ENCODE measurements around the gene DYSF.

DYSF gene

DNA sequence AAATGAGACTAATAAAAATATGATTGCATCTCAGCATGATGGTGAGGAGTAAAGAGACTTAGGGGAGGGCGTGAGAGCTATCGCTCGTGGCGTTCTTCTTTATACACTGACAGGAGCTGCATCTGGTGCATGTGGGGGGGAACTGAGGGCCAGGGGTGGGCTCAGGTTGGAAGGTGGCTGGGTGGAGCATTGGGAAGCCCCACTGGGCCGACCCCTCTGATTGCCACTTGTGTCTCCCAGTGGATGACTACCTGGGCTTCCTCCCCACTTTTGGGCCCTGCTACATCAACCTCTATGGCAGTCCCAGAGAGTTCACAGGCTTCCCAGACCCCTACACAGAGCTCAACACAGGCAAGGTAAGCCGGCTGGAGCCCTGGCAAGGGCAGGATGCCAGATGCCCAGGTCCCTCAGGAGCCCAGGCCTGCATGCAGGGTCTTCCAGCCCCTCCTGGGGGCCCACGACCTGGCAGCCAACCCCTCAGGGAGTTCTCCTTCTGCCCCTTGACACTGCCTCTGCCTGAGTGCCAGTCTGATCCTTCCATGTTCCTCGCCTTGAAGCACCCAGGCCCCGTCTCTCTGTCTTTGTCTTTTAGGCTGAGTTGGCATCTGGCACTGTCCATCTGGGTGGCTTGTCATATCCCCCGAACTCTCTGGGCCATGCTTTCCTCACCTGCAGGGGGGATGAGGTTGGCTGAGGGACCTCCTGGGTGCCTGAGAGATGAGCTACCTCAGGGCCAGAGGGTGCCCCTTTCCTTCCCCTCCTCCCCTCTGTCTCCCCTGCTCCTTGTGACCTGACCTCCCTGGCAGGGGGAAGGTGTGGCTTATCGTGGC, 97.7 kb downstream of the DYSF start:
- DNase-seq (ENCODE audit: low read depth in 1 of 2, low spot score in 1 of 2), result no peak

DNA sequence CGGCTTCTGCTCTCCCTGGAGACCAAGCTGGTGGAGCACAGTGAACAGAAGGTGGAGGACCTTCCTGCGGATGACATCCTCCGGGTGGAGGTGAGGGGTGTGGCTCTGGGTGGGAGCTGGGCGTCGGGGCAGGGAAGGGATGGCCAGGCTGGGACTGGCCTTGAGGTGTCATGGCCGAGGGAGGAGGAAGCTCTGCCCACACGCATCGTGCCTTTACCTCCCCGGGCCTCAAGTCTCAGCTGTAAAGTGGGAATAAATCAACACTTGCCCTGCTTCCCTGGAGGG, 98.2 kb downstream of the DYSF start:
- DNase-seq (ENCODE audit: low read depth in 1 of 2, low spot score in 1 of 2), result no peak

DNA sequence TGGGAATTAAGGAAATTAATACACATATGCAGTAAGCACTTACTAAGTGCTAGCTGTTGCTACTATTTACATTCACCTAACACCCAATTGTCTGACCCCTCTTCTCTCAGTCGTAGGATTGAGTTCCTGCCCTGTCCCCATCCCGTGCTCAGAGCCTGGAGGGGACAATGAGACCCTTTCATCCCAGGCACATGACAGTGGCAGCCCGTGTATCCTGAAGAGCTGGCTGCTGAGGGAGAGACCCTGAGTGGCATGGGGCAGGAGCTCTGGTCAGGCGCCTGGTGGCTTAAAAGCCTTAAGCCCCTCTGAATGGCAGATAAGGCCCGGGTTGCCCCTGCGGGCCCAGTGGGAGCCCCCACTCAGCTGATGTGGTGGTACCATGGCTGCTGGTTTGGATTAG, 99.0 kb downstream of the DYSF start:
- no peak for DNase-seq (ENCODE audit: low read depth in 1 of 2, low spot score in 1 of 2)

DNA sequence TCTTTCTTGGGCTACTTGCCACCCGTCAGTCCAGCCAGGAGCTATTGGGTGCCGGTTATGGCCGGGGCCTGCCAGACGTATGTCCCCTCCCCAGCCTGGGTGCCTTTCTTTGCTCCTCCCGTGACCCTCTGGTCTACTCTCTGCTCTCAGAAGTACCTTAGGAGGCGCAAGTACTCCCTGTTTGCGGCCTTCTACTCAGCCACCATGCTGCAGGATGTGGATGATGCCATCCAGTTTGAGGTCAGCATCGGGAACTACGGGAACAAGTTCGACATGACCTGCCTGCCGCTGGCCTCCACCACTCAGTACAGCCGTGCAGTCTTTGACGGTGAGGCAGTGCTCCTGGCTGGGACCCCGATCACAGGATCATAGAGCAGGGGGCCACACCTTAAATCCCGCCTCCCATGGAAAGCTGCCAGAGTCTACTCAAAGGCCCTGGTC, 99.5 kb downstream of the DYSF start:
- DNase-seq (ENCODE audit: low read depth in 1 of 2, low spot score in 1 of 2), result no peak

DNA sequence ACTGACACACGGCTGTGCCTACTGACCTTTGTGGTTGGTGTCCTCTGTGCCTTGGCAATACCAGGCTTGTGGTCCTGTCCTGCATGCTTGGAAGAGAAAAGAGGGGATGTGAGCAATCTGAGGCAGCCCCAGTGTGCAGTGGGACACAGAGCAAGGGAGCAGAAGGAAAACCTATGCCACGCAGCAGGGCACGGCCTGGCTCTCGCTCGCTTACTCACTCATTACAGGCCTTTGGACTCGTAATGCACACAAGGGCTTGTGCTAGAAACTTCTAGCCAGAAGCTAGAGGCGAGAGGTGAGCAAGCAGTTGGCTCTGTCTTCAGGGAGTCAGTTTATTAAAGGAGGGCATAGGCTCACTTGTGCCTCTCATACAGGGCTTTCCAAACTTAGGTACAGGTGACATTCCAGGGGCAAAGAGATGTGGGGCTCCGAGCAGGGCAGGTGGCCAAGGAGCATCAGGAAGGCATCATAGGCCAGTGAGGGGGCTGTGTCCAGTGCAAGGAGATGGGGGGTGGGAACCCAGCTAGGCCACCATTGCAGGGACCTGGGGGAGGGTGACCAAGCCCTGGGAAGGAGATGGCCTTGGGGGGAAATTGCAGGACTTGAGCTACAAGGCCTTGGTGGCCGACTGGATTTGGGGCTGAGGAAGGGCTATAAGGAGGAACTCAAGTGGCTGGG, 100.8 kb downstream of the DYSF start:
- no peak for DNase-seq (ENCODE audit: low read depth in 1 of 2, low spot score in 1 of 2)

DNA sequence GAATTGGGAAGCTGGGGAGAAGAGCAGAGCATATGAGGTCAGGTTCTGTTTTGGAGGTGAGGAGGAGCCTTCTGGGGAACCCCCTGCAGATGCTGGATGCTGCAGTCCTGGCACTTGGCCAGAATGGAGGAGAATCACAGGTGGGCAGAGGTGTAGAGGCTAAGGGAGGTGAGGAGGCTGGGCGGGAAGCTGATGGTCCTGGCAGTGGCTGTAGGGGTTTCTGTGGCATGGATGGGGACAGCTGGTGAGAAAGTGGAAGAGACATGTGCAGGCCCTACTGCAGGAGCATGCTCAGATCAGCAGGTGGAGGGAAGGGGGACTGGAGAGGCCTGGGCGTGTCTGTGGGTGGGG, 101.3 kb downstream of the DYSF start:
- DNase-seq (ENCODE audit: low read depth in 1 of 2, low spot score in 1 of 2), result no peak

DNA sequence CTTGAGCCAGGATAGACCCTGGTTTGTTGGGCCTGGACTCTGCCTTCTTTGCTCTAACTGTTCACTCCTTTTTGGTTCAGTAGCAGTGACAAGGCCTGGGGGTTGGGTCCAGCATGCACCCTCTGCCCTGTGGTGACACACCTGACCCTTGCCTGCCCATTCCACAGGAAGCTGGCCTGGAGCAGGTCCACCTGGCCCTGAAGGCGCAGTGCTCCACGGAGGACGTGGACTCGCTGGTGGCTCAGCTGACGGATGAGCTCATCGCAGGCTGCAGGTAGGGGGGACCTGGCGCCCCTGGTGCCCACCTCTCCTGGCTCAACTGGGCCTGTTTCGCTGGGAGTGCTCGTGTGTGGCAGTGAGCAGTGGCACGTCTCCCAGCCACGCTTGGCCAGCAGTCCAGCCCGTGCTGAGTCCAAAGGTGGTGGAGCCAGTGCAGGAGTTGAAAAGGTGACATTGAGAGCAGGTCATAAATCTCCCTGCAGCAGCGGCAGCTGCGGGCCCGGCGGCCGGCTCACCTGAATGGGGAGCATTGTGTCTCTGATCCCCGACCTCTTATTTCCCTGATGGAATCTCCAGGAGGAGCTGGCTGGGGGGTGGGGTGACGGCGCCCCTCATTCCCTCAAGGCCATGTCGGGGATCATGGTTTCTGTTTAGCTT, 102.6 kb downstream of the DYSF start:
- no peak for DNase-seq (ENCODE audit: low read depth in 1 of 2, low spot score in 1 of 2)

DNA sequence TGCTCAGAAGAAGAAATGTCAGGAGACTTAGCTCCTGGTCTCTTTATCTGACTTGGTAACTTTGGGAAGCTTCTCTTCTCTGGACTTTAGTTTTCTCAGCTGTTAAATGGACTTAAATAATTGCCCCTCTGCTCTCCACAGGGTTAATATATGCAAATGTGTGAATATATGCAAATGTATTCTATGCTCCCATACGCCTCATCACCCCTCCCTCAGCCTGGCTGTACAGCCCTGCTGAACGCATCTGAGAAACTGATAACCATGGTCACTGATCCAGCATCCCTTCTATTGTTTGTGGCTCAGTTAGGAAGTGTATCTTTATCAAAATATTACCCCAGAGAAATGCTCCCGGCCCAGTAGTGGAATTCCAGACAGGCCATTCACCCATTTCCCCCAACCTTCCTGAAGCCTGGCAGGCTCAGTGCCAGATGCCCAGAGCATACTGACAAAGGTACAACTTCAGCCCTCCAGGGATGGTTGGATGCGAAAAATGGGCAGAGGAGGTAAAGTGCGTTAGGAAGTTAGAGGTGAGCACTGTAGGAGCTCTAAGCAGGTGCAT, 103.4 kb downstream of the DYSF start:
- no peak for DNase-seq (ENCODE audit: low read depth in 1 of 2, low spot score in 1 of 2)

DNA sequence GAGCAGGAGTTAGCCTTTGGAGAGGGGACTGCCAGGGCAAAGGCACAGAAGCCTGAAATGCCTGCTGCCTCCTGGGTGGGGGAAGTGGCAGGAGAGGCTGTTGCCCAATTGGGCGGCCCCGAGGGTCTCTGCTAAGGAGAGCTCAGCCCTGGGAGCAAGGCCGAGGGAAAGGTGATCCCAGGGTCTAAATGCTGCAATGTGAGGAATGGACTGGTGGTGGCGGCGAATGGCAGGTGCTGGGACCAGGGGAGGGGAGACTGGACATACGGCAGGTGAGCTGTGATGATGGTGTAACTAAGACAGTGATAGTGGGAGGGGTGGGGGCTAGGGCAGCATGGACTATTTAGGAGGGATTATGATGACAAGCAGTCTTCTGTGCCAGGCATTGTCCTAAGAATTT, 104.0 kb downstream of the DYSF start:
- no peak for DNase-seq (ENCODE audit: low read depth in 1 of 2, low spot score in 1 of 2)

DNA sequence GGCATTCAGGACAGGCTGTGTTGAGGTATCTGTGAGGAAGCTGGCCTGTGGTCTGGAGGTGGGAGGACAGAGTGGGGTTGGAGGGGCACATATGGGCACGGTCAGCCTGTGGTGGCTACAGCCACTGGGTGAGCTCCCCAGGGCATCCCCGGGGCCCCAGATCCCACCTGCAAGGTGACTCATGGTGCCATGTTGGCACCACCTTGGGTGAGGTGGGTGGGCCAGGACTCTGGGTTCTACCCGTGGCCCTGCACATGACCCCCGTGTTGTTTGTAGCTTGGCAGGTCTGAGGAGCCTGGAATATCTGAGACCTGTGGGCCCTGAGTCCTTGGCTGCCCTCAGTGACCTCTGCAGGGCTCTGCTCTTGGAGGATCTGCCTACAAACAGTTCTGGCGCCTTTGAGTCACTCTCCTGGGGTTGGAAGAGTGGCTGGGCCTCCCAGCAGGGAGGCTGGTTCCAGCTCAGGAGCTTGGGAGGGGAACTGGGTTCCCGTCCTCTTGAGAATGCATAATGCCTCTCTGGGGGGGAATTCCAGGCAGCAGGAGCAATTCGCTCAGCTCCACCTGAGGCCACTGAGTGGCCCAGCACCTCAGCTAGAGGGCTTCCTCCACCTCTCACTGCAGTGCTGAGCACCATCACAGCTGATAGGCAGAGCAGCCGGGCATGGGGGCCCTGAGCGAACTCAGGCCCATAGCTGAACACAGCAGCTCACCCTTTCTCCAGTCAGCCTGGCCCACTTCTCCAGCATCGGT, 105.1 kb downstream of the DYSF start:
- no peak for DNase-seq (ENCODE audit: low read depth in 1 of 2, low spot score in 1 of 2)

DNA sequence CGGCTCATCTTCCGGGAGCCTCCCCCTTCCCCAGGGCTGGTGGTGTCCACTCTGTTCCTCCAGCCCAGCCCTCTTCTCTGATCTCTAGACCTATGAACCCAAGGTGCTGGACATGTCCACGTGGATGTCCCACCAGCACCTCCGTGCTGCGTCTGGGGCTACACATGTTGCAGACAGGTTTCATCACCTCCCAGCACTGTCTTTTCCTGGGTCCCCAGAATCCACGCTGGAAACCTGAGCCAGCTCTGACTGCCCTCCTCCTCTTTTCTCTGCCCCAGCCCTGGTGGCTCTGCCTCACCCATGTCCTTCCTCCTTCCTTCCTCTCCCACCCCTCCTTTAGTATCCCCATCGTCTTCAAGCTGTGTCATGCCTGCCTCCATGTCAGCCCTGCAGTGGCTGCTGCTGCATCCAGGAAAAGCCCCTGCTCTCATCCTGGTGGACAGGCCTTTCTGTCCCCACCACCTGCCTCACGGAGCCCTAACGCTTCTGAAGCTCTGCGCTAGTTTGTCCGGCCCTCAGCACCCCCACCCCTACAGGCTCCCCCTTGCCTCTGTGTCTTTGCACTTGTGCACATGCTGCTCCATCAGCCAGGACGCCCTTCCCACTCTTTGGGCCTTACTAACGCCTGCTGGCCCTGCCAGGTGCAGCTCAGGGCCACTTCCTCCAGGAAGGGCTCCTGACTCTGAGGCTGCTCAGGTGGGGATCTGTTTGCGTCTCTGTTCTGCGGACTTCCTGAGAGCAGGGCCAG, 105.9 kb downstream of the DYSF start:
- DNase-seq (ENCODE audit: low read depth in 1 of 2, low spot score in 1 of 2), result no peak

DNA sequence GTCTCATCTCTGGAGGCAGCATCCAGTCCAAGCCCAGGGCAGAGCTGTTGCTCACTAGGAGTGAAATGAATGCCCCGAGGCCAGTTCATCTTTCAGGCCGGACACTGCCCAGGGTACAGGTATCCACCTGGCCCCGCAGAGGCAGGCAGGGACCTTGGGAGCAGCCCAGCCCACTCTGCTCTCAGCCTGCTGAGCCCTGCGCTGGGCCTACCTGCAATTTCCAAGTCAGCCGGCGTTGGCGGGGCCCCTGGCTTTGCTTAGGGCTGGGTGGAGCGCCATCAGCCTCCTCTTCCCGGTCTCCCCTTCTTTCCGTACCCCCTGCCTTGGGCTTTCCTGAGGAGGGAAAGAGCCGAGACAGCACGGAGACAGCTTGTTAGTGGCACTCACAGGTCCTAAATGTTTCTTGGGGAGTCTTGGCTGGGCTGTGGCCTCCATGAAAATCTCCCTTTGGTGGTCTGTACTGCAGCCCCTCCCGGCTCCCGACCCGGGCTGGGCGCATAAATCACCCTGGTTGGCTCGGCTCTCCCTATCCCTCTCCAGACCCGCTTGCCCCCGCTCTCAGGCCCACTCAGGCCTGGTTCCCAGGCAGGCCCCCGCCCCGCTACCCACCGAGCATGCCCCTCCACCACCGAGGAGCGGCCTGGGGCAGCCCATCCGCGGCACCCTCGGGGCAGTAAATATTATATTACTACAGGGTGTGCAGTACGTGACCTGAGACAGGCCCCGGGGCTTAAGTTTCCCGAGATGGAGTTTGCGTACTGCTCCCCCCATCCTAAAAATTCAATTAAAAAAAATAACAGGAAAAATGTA, 106.7 kb downstream of the DYSF start:
- DNase-seq (ENCODE audit: low read depth in 1 of 2, low spot score in 1 of 2), result no peak

DNA sequence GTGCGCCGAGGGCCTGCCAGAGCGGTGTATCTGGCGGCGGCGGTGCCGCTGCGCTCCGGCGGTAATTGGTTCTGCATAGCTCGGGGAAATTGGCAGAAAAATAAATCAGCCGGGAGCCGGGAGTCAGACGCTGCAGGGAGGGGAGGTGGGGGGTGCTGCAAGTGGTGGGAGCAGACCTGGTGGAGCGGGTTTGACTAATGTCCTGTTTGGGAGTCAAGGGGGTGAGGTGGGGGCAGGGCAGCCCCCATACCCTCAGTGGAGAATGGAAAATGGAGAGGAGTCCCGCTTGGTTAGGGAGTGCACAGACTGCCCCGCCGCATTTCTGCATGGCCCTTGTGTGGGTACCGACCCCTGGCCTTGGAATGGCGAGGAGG, 107.3 kb downstream of the DYSF start:
- DNase-seq (ENCODE audit: low read depth in 1 of 2, low spot score in 1 of 2), result no peak

DNA sequence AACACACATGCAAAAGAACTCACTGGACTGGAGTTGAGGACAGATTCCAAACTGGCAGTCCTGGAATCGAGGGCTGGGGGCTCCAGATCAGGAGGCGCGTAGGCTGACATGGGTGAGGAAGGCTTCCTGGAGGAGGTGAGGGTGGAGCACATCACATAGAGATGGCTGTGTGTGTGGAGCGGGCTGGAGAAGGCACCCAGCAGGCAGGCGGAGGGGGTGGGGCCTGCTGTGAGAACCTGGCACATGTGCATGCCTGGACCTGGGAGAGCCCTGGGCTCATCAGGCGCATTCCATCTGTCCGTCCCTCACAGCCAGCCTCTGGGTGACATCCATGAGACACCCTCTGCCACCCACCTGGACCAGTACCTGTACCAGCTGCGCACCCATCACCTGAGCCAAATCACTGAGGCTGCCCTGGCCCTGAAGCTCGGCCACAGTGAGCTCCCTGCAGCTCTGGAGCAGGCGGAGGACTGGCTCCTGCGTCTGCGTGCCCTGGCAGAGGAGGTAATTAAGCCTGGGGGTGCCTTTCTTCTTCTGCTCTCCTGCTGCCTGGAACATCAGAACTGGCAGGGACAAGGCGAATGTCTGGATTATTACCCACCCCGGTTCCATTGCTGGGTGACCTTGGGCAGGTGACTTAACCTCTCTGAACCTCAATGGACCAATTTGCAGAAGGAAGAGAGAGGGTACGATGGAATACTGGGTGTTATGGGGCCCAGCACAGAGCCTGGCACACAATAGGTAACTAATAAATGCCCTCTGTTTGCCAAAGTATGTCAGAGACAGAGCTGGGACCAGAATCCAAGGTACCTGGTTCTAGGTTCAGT, 108.3 kb downstream of the DYSF start:
- DNase-seq (ENCODE audit: low read depth in 1 of 2, low spot score in 1 of 2), result no peak

DNA sequence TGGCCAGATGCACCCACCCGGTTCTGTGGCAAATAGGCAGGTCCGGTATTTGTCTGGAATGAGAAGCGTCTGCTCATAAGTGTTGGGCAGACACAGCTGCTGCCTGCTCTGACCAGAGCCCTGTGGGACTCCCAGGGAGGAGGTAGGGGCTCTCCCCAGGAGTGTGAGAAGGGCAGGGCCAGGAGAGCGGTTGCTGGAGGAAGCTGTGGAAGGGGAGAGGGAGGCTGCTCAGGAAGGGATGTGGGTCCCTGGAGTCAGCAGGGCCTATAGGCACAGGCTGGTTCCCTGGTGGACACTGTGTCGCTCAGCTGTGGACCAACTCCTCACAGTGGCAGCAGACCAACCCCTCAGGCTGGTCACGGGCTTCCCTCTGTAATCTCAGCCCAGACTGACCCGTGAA, 109.2 kb downstream of the DYSF start:
- no peak for DNase-seq (ENCODE audit: low read depth in 1 of 2, low spot score in 1 of 2)

DNA sequence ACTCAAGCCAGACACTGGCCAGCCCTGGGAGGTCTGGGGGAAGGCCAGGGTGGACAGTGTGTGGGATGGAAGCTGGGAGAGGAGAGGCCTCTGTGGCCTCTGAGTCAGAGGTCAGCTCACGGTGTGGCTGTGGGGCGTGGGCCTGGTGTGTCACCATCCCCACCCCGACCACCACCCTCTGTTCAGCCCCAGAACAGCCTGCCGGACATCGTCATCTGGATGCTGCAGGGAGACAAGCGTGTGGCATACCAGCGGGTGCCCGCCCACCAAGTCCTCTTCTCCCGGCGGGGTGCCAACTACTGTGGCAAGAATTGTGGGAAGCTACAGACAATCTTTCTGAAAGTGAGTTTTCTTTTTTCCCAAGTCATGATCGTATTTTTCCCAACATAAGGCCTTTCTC, 110.5 kb downstream of the DYSF start:
- no peak for DNase-seq (ENCODE audit: low read depth in 1 of 2, low spot score in 1 of 2)

DNA sequence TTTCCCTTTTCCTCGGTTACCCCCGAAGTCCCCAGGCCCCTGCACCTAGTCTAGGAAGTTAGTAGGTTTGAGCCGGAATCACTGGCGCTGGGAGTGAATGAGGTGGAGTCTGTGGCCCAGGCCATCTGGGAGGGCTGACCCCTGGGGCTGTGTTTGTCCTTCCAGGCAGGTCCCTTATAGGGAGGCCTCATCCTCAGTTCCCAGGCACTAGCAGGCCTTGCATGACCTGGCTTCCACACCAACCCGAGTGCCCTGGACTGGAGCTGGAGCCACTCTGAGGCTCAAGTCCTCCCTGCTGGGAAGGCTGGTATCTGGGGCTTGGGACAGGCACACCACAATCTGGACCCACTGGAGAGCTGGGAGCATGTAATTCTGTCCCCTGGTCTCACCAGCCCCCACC, 111.0 kb downstream of the DYSF start:
- DNase-seq (ENCODE audit: low read depth in 1 of 2, low spot score in 1 of 2), result no peak

DNA sequence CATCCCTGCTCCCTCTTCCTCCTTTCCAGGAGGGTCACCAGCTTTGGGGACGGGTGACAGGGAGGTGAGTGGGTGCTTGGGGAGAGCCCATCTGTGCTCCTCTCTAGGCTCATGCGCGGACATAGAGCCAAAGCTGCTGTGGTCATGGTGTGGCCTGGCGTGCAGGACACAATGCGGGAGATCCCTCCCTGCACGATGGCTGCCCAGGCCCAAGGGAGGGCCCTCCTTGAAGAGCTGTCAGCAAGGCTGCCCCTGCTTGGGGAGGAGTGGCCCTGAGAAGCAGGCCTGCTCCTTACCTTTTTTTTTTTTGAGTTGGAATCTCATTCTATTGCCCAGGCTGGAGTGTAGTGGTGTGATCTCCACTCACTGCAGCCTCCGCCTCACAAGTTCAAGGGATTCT, 111.4 kb downstream of the DYSF start:
- DNase-seq (ENCODE audit: low read depth in 1 of 2, low spot score in 1 of 2), result no peak

DNA sequence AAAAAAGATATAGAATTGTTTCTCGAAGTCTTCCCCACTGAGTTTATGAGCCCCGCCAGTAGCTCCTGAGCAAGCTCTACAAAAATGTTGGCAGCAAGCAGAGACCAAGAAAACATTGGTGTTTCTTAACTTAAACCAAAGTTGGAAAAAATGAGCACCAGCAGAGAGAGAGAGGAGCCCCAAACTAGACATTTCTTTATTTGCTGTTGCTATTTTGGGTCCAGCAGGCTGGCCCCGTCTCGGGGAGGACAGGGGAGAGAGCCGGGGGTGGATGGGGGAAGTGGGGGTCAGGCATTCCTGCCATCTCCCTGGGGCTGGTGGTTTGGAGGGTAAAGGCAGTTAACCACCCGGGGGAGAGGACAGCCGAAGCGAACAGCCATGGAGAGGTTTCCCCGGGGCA, 113.0 kb downstream of the DYSF start:
- DNase-seq (ENCODE audit: low read depth in 1 of 2, low spot score in 1 of 2), result no peak
